Tibial artery (tissue), 4 donors: Measurements from ENCODE around the gene SEPTIN8.

Experiments
- DNase-seq, 2 donors: peaks; one replicate each; pipeline ENCODE4 v3.0.0-alpha.2; 2019
- H3K27ac ChIP-seq, 2 donors: fragments of 200-600 bp; sonication (generic) in 1 of 2; 1 replicate in 1 of 2; 2 replicates in 1 of 2; pipeline ENCODE4 v1.5.1; 2018 to 2019; ENCODE audit warnings: mild to moderate bottlenecking in 1 of 2
- H3K27me3 ChIP-seq, 2 donors: fragments of 200-600 bp; sonication (generic) in 1 of 2; one replicate each; pipeline versions ENCODE4 v1.5.1 to v1.6.0; 2016 to 2019
- H3K36me3 ChIP-seq, 3 donors: fragments of 200-600 bp; sonication (generic) in 2 of 3; one replicate each; pipeline ENCODE4 v1.5.1; 2016 to 2019; ENCODE audit warnings: mild to moderate bottlenecking in 2 of 3
- H3K4me1 ChIP-seq, 4 donors: fragments of 200-600 bp; sonication (generic) in 2 of 4; 1 replicate in 3 of 4; 2 replicates in 1 of 4; pipeline ENCODE4 v1.5.1; 2016 to 2019
- H3K4me3 ChIP-seq, 2 donors: fragments of 200-600 bp; sonication (generic) in 1 of 2; 1 replicate in 1 of 2; 2 replicates in 1 of 2; pipeline ENCODE4 v1.5.1; 2018 to 2019; ENCODE audit warnings: mild to moderate bottlenecking in 2 of 2
- H3K9me3 ChIP-seq, 3 donors: fragments of 200-600 bp; sonication (generic) in 1 of 3; one replicate each; pipeline ENCODE4 v1.5.1; 2016 to 2019
- CTCF ChIP-seq, 2 experiments: fragments of 200-600 bp in 1 of 2; fragments of 450-650 bp in 1 of 2; IDR thresholded peaks; one replicate each; pipeline ENCODE4 v1.5.1; 2017 to 2019; ENCODE audit warnings: antibody characterized with exemption in 2 of 2, mild to moderate bottlenecking in 1 of 2, moderate library complexity in 1 of 2
- intact Hi-C: fragments of 100-400 bp; cut with DNase I; formaldehyde crosslinking; loops from one replicate; pipeline ENCODE4 v1.15.0; 2023; ENCODE audit warnings: low total_unique reads

Gene SEPTIN8

GRCh38 chr5:132778129-132778528 is 1.1 kb upstream of the SEPTIN8 start:
- TF ChIP-seq CTCF (IDR thresholded peaks at IDR 0.05): no peak
- Histone ChIP-seq H3K27ac (peak overlapping the region; percentile 85 to 98), H3K9me3 (no peaks in the 10 kb centered on the region), H3K27me3 (no peaks in the 10 kb centered on the region), H3K4me1 (peaks cover 0 to 51% (median 29%) of the 10 kb centered on the region in 4 donors), H3K4me3 (peak overlapping the region; percentile 63 to 90), H3K36me3 (no peaks in the 10 kb centered on the region)
- DNase-seq: no peak
- intact Hi-C loops: no loop called here

GRCh38 chr5:132776938-132777208 is 166 bp downstream of the SEPTIN8 start:
- Histone ChIP-seq H3K27ac (peak overlapping the region; percentile 85 to 98), H3K4me1 (peaks cover 0 to 60% (median 42%) of the 10 kb centered on the region in 4 donors), H3K27me3 (no peaks in the 10 kb centered on the region), H3K36me3 (no peaks in the 10 kb centered on the region), H3K9me3 (no peaks in the 10 kb centered on the region), H3K4me3 (peak overlapping the region; percentile 63 to 90)
- TF ChIP-seq CTCF (IDR thresholded peaks at IDR 0.05): no peak
- intact Hi-C loops: no loop called here
- no peak for DNase-seq

GRCh38 chr5:132776131-132776937 is 705 bp downstream of the SEPTIN8 start:
- H3K27me3 ChIP-seq: no peaks in the 10 kb centered on the region
- H3K36me3 ChIP-seq: no peaks in the 10 kb centered on the region
- peak overlapping the region; percentile 63 to 90 for H3K4me3 ChIP-seq
- peak overlapping the region; percentile 85 to 98 for H3K27ac ChIP-seq
- no peaks in the 10 kb centered on the region for H3K9me3 ChIP-seq
- peaks cover 0 to 63% (median 47%) of the 10 kb centered on the region in 4 donors for H3K4me1 ChIP-seq
- TF ChIP-seq CTCF (IDR thresholded peaks at IDR 0.05): no peak
- DNase-seq: peak; percentile 58 to 68
- intact Hi-C loops: no loop called here

GRCh38 chr5:132775476-132775961 is 1.5 kb downstream of the SEPTIN8 start:
- Histone ChIP-seq H3K4me3 (peak overlapping the region; percentile 63 to 90), H3K27ac (peak overlapping the region; percentile 85 to 98), H3K36me3 (no peaks in the 10 kb centered on the region), H3K9me3 (no peaks in the 10 kb centered on the region), H3K27me3 (no peaks in the 10 kb centered on the region), H3K4me1 (peaks cover 0 to 71% (median 55%) of the 10 kb centered on the region in 4 donors)
- intact Hi-C loops: no loop called here
- DNase-seq: peak in 1 of 2 donors; percentile 60
- no peak for TF ChIP-seq CTCF (IDR thresholded peaks at IDR 0.05)

GRCh38 chr5:132774896-132775295 is 2.1 kb downstream of the SEPTIN8 start:
- Histone ChIP-seq H3K27me3 (no peaks in the 10 kb centered on the region), H3K4me3 (no peak overlapping the region), H3K36me3 (no peaks in the 10 kb centered on the region), H3K4me1 (peaks cover 0 to 76% (median 59%) of the 10 kb centered on the region in 4 donors), H3K27ac (peak overlapping the region; percentile 85 to 98), H3K9me3 (no peaks in the 10 kb centered on the region)
- DNase-seq: peak in 1 of 2 donors; percentile 71
- intact Hi-C loops: no loop called here
- no peak for TF ChIP-seq CTCF (IDR thresholded peaks at IDR 0.05)
